ENCODE measurements around the gene DARS2. TPM values are rescaled to one million over a fixed set of nuclear protein-coding genes. Genes with fewer than 3 reads are reported as not detected.
"Not testable (repeated sequence)": the region's sequence is repeated elsewhere in the genome, so short reads cannot be mapped to it uniquely, and the experiment has no call there.

The DARS2 gene
- total RNA-seq, 4 donors from 2014 or later, result 7.1 to 13.7 (median 9.4) TPM

DNA sequence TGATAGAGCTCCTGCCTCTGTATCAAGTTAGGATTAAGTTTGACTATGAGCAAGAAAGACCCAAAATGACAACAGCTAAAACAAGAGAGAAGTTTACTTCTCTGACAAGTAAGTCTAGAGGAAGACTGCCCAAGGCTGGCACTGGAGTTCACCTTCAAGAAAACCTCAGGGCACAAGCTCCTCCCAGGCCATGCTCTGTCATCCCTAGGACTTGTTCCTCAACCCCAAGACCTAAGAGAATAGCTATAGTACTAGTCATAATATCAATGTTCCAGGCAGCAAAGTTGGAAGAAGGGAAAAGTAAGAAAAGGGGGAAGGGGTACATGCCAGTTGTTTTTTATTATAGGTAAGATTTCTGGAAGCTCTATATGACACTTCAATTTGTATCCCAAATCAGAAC, 26.4 kb upstream of the DARS2 start:
- TF ChIP-seq POLR2AphosphoS5 (IDR thresholded peaks at IDR 0.05), result no peak
- TF ChIP-seq, protein P1, sequence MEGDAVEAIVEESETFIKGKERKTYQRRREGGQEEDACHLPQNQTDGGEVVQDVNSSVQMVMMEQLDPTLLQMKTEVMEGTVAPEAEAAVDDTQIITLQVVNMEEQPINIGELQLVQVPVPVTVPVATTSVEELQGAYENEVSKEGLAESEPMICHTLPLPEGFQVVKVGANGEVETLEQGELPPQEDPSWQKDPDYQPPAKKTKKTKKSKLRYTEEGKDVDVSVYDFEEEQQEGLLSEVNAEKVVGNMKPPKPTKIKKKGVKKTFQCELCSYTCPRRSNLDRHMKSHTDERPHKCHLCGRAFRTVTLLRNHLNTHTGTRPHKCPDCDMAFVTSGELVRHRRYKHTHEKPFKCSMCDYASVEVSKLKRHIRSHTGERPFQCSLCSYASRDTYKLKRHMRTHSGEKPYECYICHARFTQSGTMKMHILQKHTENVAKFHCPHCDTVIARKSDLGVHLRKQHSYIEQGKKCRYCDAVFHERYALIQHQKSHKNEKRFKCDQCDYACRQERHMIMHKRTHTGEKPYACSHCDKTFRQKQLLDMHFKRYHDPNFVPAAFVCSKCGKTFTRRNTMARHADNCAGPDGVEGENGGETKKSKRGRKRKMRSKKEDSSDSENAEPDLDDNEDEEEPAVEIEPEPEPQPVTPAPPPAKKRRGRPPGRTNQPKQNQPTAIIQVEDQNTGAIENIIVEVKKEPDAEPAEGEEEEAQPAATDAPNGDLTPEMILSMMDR (IDR thresholded peaks at IDR 0.05), result no peak
- no peak for TF ChIP-seq EP300 (IDR thresholded peaks at IDR 0.05)
- no peak for TF ChIP-seq POLR2A (IDR thresholded peaks at IDR 0.05)
- H3K9me3 ChIP-seq, result no peaks in the 10 kb centered on the region
- no peak for DNase-seq (ENCODE audit: low spot score in 2 of 2)
- no peaks in the 10 kb centered on the region for H3K4me1 ChIP-seq
- H3K4me3 ChIP-seq, result no peak overlapping the region
- no peaks in the 10 kb centered on the region for H3K27me3 ChIP-seq
- peaks cover 17% of the 10 kb centered on the region for H3K36me3 ChIP-seq
- H3K27ac ChIP-seq, result no peak overlapping the region

DNA sequence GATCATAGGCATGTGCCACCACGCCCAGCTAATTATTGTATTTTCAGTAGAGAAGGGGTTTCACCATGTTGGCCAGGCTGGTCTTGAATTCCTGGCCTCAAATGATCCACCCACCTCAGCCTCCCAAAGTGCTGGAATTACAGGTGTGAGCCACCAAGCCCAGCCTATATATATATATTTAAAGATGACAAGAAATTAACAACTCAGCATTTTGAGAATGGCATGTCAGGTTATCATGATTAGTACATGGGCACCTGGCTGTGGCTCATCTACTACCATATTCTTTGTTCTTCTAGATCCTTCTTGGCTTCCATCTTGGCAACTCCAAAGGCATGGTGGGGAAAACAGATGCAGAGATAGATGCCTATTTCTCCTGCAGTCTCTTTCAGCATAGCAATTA, 24.5 kb upstream of the DARS2 start:
- not testable (repeated sequence) for H3K4me1 ChIP-seq; H3K27ac ChIP-seq; H3K9me3 ChIP-seq; H3K4me3 ChIP-seq; DNase-seq (ENCODE audit: low spot score in 2 of 2); H3K27me3 ChIP-seq
- H3K36me3 ChIP-seq, result peaks cover 19% of the 10 kb centered on the region
- 94% methylated on average over 1 of the region's 1 CpG for WGBS

GRCh38 chr1:173802961-173803360, 21.5 kb upstream of the DARS2 start:
- TF ChIP-seq, protein P1 (IDR thresholded peaks at IDR 0.05), result no peak
- TF ChIP-seq POLR2AphosphoS5 (IDR thresholded peaks at IDR 0.05), result no peak
- no peak for TF ChIP-seq POLR2A (IDR thresholded peaks at IDR 0.05)
- no peak for TF ChIP-seq EP300 (IDR thresholded peaks at IDR 0.05)
- no peaks in the 10 kb centered on the region for H3K27me3 ChIP-seq
- no peak overlapping the region for H3K27ac ChIP-seq
- 97% methylated on average over 2 of the region's 2 CpGs for WGBS
- H3K9me3 ChIP-seq, result no peaks in the 10 kb centered on the region
- no peak overlapping the region for H3K4me3 ChIP-seq
- peaks cover 37% of the 10 kb centered on the region for H3K36me3 ChIP-seq
- DNase-seq (ENCODE audit: low spot score in 2 of 2), result no peak
- no peaks in the 10 kb centered on the region for H3K4me1 ChIP-seq

GRCh38 chr1:173813654-173814053, 10.8 kb upstream of the DARS2 start:
- not testable (repeated sequence) for H3K4me1 ChIP-seq; H3K4me3 ChIP-seq; DNase-seq (ENCODE audit: low spot score in 2 of 2); H3K27me3 ChIP-seq; H3K9me3 ChIP-seq; H3K27ac ChIP-seq
- peaks cover 15% of the 10 kb centered on the region for H3K36me3 ChIP-seq
- WGBS, result 97% methylated on average over 5 of the region's 5 CpGs

DNA sequence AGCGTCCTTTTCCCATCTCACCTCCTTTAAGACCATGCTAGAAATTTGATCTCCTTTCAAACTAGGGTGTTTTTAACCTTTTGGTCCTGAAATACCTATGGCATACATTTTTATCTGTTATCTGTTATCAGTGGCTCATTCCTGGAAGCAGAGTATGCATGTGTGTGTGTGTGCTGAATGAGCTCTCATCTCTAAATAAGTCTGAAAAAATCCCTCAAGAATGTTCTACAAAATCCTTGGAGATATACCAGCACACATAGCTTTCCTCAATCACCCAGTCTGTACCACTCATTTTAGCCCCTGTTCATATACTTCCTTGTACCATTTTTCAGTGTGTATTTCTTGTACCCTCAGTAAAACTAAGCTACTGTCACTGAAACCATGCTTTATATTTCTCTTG, 6.0 kb upstream of the DARS2 start:
- Histone ChIP-seq H3K27ac (no peak overlapping the region), H3K4me3 (no peak overlapping the region), H3K9me3 (no peaks in the 10 kb centered on the region), H3K27me3 (no peaks in the 10 kb centered on the region), H3K36me3 (peaks cover 6% of the 10 kb centered on the region), H3K4me1 (peaks cover 8% of the 10 kb centered on the region)
- WGBS, result 96% methylated on average over 1 of the region's 1 CpG
- TF ChIP-seq, protein P1 (IDR thresholded peaks at IDR 0.05), result no peak
- no peak for TF ChIP-seq POLR2AphosphoS5 (IDR thresholded peaks at IDR 0.05)
- TF ChIP-seq EP300 (IDR thresholded peaks at IDR 0.05), result no peak
- TF ChIP-seq POLR2A (IDR thresholded peaks at IDR 0.05), result no peak
- DNase-seq (ENCODE audit: low spot score in 2 of 2), result no peak

- 95% methylated on average over 4 of the region's 4 CpGs for WGBS
- DNase-seq (ENCODE audit: low spot score in 2 of 2), result no peak
- H3K36me3 ChIP-seq, result peaks cover 6% of the 10 kb centered on the region
- H3K27ac ChIP-seq, result no peak overlapping the region
- H3K9me3 ChIP-seq, result no peaks in the 10 kb centered on the region
- H3K27me3 ChIP-seq, result no peaks in the 10 kb centered on the region
- peaks cover 21% of the 10 kb centered on the region for H3K4me1 ChIP-seq
- TF ChIP-seq, protein P1 (IDR thresholded peaks at IDR 0.05), result no peak
- TF ChIP-seq POLR2A (IDR thresholded peaks at IDR 0.05) (no peak), POLR2AphosphoS5 (IDR thresholded peaks at IDR 0.05) (no peak), EP300 (IDR thresholded peaks at IDR 0.05) (no peak)
- H3K4me3 ChIP-seq, result no peak overlapping the region
Measured at GRCh38 chr1:173821680-173822079, 2.8 kb upstream of the DARS2 start.
